ENCODE results near the gene PLBD2. TPM values are rescaled to one million over a fixed set of nuclear protein-coding genes. Genes with fewer than 3 reads are reported as not detected.

The PLBD2 gene
- total RNA-seq, 1 experiment from 2014 or later, result 31.4 TPM

DNA sequence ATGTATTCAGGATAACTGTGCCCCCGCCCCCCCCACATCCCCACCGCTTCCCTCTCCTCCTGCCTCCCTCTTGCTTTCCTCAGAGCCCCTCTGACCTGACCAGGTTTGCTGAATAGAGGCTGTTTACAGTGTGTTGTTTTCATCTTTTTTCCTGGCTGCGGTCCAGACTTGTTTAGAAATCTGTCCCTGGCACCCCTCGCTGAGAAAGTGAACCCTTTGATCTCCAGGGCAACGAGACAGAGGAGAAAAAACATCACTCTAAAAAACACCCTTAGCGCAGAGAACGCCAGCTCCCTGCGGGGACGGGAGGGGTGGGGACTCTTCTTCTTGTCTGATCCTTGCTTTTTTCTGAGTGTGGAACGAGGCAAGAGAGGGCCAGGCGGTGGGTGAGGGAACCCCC is 22.8 kb downstream of the PLBD2 start:
- Histone ChIP-seq H3K79me2 (ENCODE audit: insufficient read depth, low read length) (no peaks in the 10 kb centered on the region), H3K4me2 (ENCODE audit: insufficient read depth, insufficient read length, low read length) (no peak overlapping the region), H3K4me1 (ENCODE audit: insufficient read depth, low read length) (no peaks in the 10 kb centered on the region), H2BK5ac (ENCODE audit: insufficient read length, low read length) (no peak overlapping the region), H3T11ph (ENCODE audit: low read length) (no peak overlapping the region), H2BK20ac (ENCODE audit: low read depth, low read length, poor library complexity, severe bottlenecking) (no peak overlapping the region), H3K27ac (ENCODE audit: insufficient read length, low read depth, low read length) (no peak overlapping the region), H3K4ac (ENCODE audit: low read depth, low read length) (no peak overlapping the region), H2AFZ (ENCODE audit: low read length) (no peak overlapping the region), H3K18ac (ENCODE audit: insufficient read length, low read depth, low read length) (no peak overlapping the region), H4K5ac (ENCODE audit: insufficient read length, low read depth, low read length) (no peak overlapping the region), H3K9ac (ENCODE audit: extremely low read depth, insufficient read length, low read length) (no peak overlapping the region), H3K27me3 (ENCODE audit: insufficient read depth, low read length) (no peaks in the 10 kb centered on the region), H3K23me2 (ENCODE audit: insufficient read length, low read depth, low read length, poor library complexity, severe bottlenecking) (no peaks in the 10 kb centered on the region), H3K14ac (ENCODE audit: insufficient read depth, low read length) (no peak overlapping the region), H4K8ac (replicated peaks; ENCODE audit: insufficient read length, low read depth, low read length) (no peak overlapping the region), H4K20me1 (ENCODE audit: control insufficient read depth, insufficient read depth, insufficient read length) (no peaks in the 10 kb centered on the region), H3K9me3 (ENCODE audit: control insufficient read depth, low read depth, low read length) (no peaks in the 10 kb centered on the region), H2BK120ac (ENCODE audit: low read depth, low read length, poor library complexity, severe bottlenecking) (no peak overlapping the region), H3K56ac (ENCODE audit: insufficient read length, low read depth, low read length) (no peak overlapping the region), H3K23ac (ENCODE audit: insufficient read length, low read depth, low read length) (no peak overlapping the region), H2BK12ac (ENCODE audit: insufficient read length, low read depth, low read length) (no peak overlapping the region), H2AK5ac (ENCODE audit: insufficient read length, low read length) (no peak overlapping the region), H2BK15ac (ENCODE audit: low read depth, low read length) (no peak overlapping the region), H4K91ac (ENCODE audit: insufficient read length, low read depth, low read length) (no peak overlapping the region), H3K79me1 (ENCODE audit: insufficient read depth, low read depth, low read length, poor library complexity, severe bottlenecking) (no peaks in the 10 kb centered on the region)
- H3K4me1 Mint-ChIP-seq, result peaks cover 0 to 3% of the 10 kb centered on the region in 2 experiments; a peak in 2 of 4 replicates
- H3K36me3 Mint-ChIP-seq (ENCODE audit: insufficient read depth in 1 of 3, low read depth in 3 of 3), result peaks cover 6 to 32% (median 30%) of the 10 kb centered on the region in 3 experiments; a peak in 6 of 7 replicates
- TF ChIP-seq, protein P1, sequence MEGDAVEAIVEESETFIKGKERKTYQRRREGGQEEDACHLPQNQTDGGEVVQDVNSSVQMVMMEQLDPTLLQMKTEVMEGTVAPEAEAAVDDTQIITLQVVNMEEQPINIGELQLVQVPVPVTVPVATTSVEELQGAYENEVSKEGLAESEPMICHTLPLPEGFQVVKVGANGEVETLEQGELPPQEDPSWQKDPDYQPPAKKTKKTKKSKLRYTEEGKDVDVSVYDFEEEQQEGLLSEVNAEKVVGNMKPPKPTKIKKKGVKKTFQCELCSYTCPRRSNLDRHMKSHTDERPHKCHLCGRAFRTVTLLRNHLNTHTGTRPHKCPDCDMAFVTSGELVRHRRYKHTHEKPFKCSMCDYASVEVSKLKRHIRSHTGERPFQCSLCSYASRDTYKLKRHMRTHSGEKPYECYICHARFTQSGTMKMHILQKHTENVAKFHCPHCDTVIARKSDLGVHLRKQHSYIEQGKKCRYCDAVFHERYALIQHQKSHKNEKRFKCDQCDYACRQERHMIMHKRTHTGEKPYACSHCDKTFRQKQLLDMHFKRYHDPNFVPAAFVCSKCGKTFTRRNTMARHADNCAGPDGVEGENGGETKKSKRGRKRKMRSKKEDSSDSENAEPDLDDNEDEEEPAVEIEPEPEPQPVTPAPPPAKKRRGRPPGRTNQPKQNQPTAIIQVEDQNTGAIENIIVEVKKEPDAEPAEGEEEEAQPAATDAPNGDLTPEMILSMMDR (conservative IDR thresholded peaks at IDR 0.05), result no peak
- H3K27me3 Mint-ChIP-seq (ENCODE audit: low read depth), result no peaks in the 10 kb centered on the region
- WGBS (ENCODE audit: extremely low coverage, insufficient read length, low lambda C conversion rate), result no CpG with 5 or more reads among the region's 11 CpGs
- H3K4me3 Mint-ChIP-seq, result no peak overlapping the region
- no peak for DNase-seq
- H3K27ac Mint-ChIP-seq, result no peak overlapping the region; a peak in 1 of 7 replicates
- no peaks in the 10 kb centered on the region for H3K9me3 Mint-ChIP-seq
